ENCODE measurements around the gene CFAP100.

DNA sequence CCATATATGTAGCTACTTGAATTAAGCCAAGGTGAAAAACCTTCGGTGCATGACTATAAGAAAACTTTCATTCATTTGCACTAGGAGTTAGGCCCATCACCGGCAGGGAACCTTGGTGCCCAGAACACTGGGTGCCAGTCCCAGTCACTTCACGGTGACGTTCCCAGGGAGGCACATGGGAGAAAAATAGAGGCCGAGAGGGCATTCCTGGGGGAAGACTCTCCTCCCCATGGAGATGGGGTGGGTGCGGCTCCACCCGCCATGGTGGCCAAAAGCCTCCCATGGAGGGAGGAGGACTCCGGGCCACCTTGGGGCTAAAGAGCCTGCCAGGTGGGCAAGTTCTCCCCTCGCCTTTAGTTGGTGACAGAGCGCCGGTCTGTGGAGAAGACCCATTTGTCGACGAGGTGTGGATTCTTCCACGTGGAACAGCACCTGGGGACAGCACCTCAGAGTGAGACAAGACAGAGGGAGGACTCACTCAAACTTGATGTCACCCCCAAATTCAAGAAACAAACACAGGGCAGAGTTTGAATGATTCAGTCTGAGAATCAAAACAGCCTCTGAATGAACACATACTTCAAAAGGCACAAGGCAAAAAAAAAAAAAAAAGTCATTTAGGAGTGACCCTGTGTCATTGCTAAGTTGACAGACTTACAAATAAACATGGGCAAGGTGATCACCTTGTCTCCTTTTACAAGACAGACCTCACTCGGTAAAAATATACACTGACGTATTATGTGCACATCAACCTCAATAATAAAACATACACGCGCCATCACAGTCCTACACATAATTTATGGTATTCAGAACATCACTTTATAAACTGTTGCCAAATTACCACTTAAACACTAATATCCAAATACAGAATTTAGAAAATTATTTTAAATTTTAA is 42.4 kb downstream of the CFAP100 start:
- TF ChIP-seq, protein P1, sequence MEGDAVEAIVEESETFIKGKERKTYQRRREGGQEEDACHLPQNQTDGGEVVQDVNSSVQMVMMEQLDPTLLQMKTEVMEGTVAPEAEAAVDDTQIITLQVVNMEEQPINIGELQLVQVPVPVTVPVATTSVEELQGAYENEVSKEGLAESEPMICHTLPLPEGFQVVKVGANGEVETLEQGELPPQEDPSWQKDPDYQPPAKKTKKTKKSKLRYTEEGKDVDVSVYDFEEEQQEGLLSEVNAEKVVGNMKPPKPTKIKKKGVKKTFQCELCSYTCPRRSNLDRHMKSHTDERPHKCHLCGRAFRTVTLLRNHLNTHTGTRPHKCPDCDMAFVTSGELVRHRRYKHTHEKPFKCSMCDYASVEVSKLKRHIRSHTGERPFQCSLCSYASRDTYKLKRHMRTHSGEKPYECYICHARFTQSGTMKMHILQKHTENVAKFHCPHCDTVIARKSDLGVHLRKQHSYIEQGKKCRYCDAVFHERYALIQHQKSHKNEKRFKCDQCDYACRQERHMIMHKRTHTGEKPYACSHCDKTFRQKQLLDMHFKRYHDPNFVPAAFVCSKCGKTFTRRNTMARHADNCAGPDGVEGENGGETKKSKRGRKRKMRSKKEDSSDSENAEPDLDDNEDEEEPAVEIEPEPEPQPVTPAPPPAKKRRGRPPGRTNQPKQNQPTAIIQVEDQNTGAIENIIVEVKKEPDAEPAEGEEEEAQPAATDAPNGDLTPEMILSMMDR (IDR thresholded peaks at IDR 0.05), result no peak
- no peak for TF ChIP-seq EZH2 (IDR thresholded peaks at IDR 0.05)

Data from neural progenitor cell (in vitro differentiated cells).